H1 (cell line): ENCODE results near the gene PRIMA1. TPM values are rescaled to one million over a fixed set of nuclear protein-coding genes. Genes with fewer than 3 reads are reported as not detected.

ENCODE experiments used
- CTCF ChIA-PET: fragments of 300-600 bp; sonication (Branson Sonifier 250); formaldehyde crosslinking; loops from one replicate; lab custom pipeline; 2021; ENCODE audit not compliant: partially characterized antibody; lab: Charles Lee
- POLR2A ChIA-PET: fragments of 300-600 bp; sonication (Branson Sonifier 250); formaldehyde crosslinking; loops from one replicate; lab custom pipeline; 2021; ENCODE audit warnings: inconsistent platforms; ENCODE audit not compliant: partially characterized antibody; lab: Charles Lee
- DNase-seq, 2 experiments: peaks; one replicate each; pipeline versions ENCODE4 v3.0.0 to v3.0.0-alpha.2; 2010 to 2022; ENCODE audit warnings: low spot score in 2 of 2, low read depth in 1 of 2, mixed read lengths in 1 of 2
- FAIRE-seq: peaks from 2 replicates; lab custom pipeline; 2011; peaks lifted over from hg19 to GRCh38; lab: Jason Lieb, UNC
- H2AFZ ChIP-seq: 2 replicates; pipeline ENCODE4 v1.8.1; 2012; ENCODE audit warnings: low read length, inconsistent platforms
- H2AK5ac ChIP-seq: 2 replicates; pipeline ENCODE4 v1.6.1; 2013; ENCODE audit warnings: low read depth, low read length
- H2BK120ac ChIP-seq: replicated peaks from 2 replicates; pipeline ENCODE3; 2013; ENCODE audit warnings: low read depth, low read length, inconsistent platforms
- H2BK12ac ChIP-seq: 2 replicates; pipeline ENCODE4 v1.6.1; 2013; ENCODE audit warnings: low read depth, low read length
- H2BK15ac ChIP-seq: 2 replicates; pipeline ENCODE4 v1.6.1; 2013; ENCODE audit warnings: low read length
- H2BK20ac ChIP-seq: 2 replicates; pipeline ENCODE4 v1.6.1; 2013; ENCODE audit warnings: low read length
- H2BK5ac ChIP-seq: 2 replicates; pipeline ENCODE4 v1.6.1; 2013; ENCODE audit warnings: low read depth, low read length
- H3K14ac ChIP-seq: 2 replicates; pipeline ENCODE4 v1.6.1; 2013; ENCODE audit warnings: inconsistent platforms; ENCODE audit not compliant: insufficient read length
- H3K18ac ChIP-seq: 2 replicates; pipeline ENCODE4 v1.6.1; 2013; ENCODE audit warnings: low read length; ENCODE audit errors: extremely low read depth
- H3K23ac ChIP-seq: 2 replicates; pipeline ENCODE4 v1.6.1; 2013; ENCODE audit warnings: inconsistent platforms; ENCODE audit not compliant: insufficient read length
- H3K23me2 ChIP-seq: 2 replicates; pipeline ENCODE4 v1.6.1; 2013; ENCODE audit warnings: low read depth, low read length
- H3K27ac ChIP-seq: 2 replicates; pipeline ENCODE4 v1.6.1; 2011; ENCODE audit warnings: low read depth, low read length, inconsistent platforms
- H3K27me3 ChIP-seq, 4 experiments: replicated peaks in 1 of 4; 1 replicate in 1 of 4; 2 replicates in 3 of 4; pipeline versions ENCODE4 v1.6.1 to v1.8.1; 2011 to 2013; ENCODE audit warnings: low read length in 3 of 4, mild to moderate bottlenecking in 3 of 4, inconsistent platforms in 2 of 4, mixed read lengths in 2 of 4, moderate library complexity in 1 of 4; ENCODE audit not compliant: control insufficient read depth in 3 of 4, insufficient read depth in 3 of 4; ENCODE audit errors: extremely low read depth in 1 of 4
- H3K36me3 ChIP-seq, 4 experiments: 2 replicates each; pipeline versions ENCODE4 v1.6.1 to v1.8.1; 2011 to 2013; ENCODE audit warnings: mild to moderate bottlenecking in 4 of 4, low read length in 3 of 4, moderate library complexity in 2 of 4, control low read depth in 1 of 4, inconsistent platforms in 1 of 4; ENCODE audit not compliant: insufficient read depth in 4 of 4, control insufficient read depth in 2 of 4
- H3K4ac ChIP-seq: replicated peaks from 2 replicates; pipeline ENCODE3; 2013; ENCODE audit warnings: low read length, low read depth, mixed read lengths, inconsistent platforms; ENCODE audit not compliant: insufficient read length
- H3K4me1 ChIP-seq, 4 experiments: replicated peaks in 1 of 4; 1 replicate in 1 of 4; 2 replicates in 3 of 4; pipeline versions ENCODE4 v1.6.1 to v1.8.1; 2011 to 2013; ENCODE audit warnings: low read length in 3 of 4, inconsistent platforms in 2 of 4, mixed read lengths in 1 of 4; ENCODE audit not compliant: insufficient read depth in 4 of 4, control insufficient read depth in 3 of 4
- H3K4me2 ChIP-seq, 2 experiments: 2 replicates each; pipeline versions ENCODE4 v1.6.1 to v1.8.1; 2011 to 2013; ENCODE audit warnings: low read depth in 2 of 2, low read length in 2 of 2, control low read depth in 1 of 2, inconsistent platforms in 1 of 2, mild to moderate bottlenecking in 1 of 2; ENCODE audit not compliant: insufficient read depth in 1 of 2
- H3K4me3 ChIP-seq, 4 experiments: fragments of 200-600, 300-600 bp in 1 of 4; sonication (generic), shearing (Covaris generic), sonication (Bioruptor Twin) in 1 of 4; 2 replicates each; pipeline versions ENCODE4 v1.5.1 to v1.8.1; 2011 to 2016; ENCODE audit warnings: low read length in 4 of 4, low read depth in 3 of 4, control low read depth in 2 of 4, inconsistent platforms in 2 of 4, mild to moderate bottlenecking in 2 of 4, mixed read lengths in 1 of 4, moderate library complexity in 1 of 4; ENCODE audit not compliant: insufficient read depth in 2 of 4; ENCODE audit errors: extremely low read depth in 1 of 4
- H3K56ac ChIP-seq: replicated peaks from 2 replicates; pipeline ENCODE3; 2013; ENCODE audit warnings: low read depth, mild to moderate bottlenecking, mixed read lengths, low read length, inconsistent platforms; ENCODE audit not compliant: insufficient read length
- H3K79me1 ChIP-seq: 2 replicates; pipeline ENCODE4 v1.6.1; 2013; ENCODE audit warnings: low read depth, low read length, control low read depth
- H3K79me2 ChIP-seq, 2 experiments: 2 replicates each; pipeline versions ENCODE4 v1.6.1 to v1.8.1; 2012 to 2013; ENCODE audit warnings: low read length in 2 of 2, mild to moderate bottlenecking in 2 of 2, inconsistent platforms in 1 of 2; ENCODE audit not compliant: insufficient read depth in 2 of 2, control insufficient read depth in 1 of 2
- H3K9ac ChIP-seq, 4 experiments: replicated peaks in 1 of 4; 1 replicate in 1 of 4; 2 replicates in 3 of 4; pipeline versions ENCODE4 v1.6.1 to v1.8.1; 2011 to 2013; ENCODE audit warnings: low read depth in 3 of 4, low read length in 3 of 4, control low read depth in 2 of 4, mild to moderate bottlenecking in 2 of 4, moderate library complexity in 2 of 4, inconsistent platforms in 1 of 4; ENCODE audit errors: extremely low read depth in 1 of 4
- H3K9me3 ChIP-seq, 2 experiments: 2 replicates each; pipeline versions ENCODE4 v1.6.1 to v1.8.1; 2012 to 2013; ENCODE audit warnings: mild to moderate bottlenecking in 2 of 2, moderate library complexity in 2 of 2, control low read depth in 1 of 2, inconsistent platforms in 1 of 2, low read depth in 1 of 2, low read length in 1 of 2, mixed read lengths in 1 of 2; ENCODE audit not compliant: insufficient read depth in 2 of 2
- H4K20me1 ChIP-seq, 2 experiments: replicated peaks in 1 of 2; 2 replicates each; pipeline versions ENCODE3 to v1.8.1; 2011 to 2013; ENCODE audit warnings: inconsistent platforms in 2 of 2, low read length in 2 of 2, mild to moderate bottlenecking in 1 of 2; ENCODE audit not compliant: insufficient read depth in 2 of 2, control insufficient read depth in 1 of 2
- H4K5ac ChIP-seq: 2 replicates; pipeline ENCODE4 v1.6.1; 2013; ENCODE audit warnings: low read length, low read depth, mixed read lengths, inconsistent platforms; ENCODE audit not compliant: insufficient read length
- H4K8ac ChIP-seq: 2 replicates; pipeline ENCODE4 v1.8.0; 2013; ENCODE audit warnings: mild to moderate bottlenecking, moderate library complexity, low read length, inconsistent platforms; ENCODE audit not compliant: insufficient read depth; ENCODE audit errors: extremely low read depth
- H4K91ac ChIP-seq: replicated peaks from 2 replicates; pipeline ENCODE3; 2013; ENCODE audit warnings: low read length, mixed read lengths, inconsistent platforms; ENCODE audit not compliant: insufficient read length
- ASH2L ChIP-seq: fragments of 200-600, 300-600 bp; sonication (generic); IDR thresholded peaks from one replicate; pipeline ENCODE4 v1.7.1; 2017; ENCODE audit warnings: low read length
- EGR1 ChIP-seq: IDR thresholded peaks from 2 replicates; pipeline ENCODE4 v1.6.1; 2011; ENCODE audit warnings: low read depth, low read length, borderline replicate concordance
- WGBS, 2 experiments: shearing (Covaris generic) in 1 of 2; methylation state at CpG; one replicate each; pipeline versions ENCODE4 v1.1.6 to v1.1.7; 2013 to 2015; ENCODE audit warnings: low lambda C conversion rate in 2 of 2, mixed read lengths in 2 of 2, inconsistent platforms in 1 of 2, low coverage in 1 of 2, missing lambda C conversion rate in 1 of 2; ENCODE audit not compliant: insufficient replicate concordance in 2 of 2, insufficient coverage in 1 of 2, insufficient read length in 1 of 2; ENCODE audit errors: extremely low coverage in 1 of 2, missing lambda C conversion rate in 1 of 2; 5-methylcytosine and 5-hydroxymethylcytosine counted together
- polyA plus RNA-seq, 7 experiments: library from polyadenylated mRNA; depleted of rRNA in 3 of 7; stranded (reverse) in 5 of 7; unstranded in 2 of 7; fragments of >200 nt in 5 of 7; fragments of 200-250 nt in 2 of 7; gene quantifications; 1 replicate in 5 of 7; 2 replicates in 1 of 7; 4 replicates in 1 of 7; pipeline versions ENCODE4 v1.2.1 to v1.2.3, GENCODE V29; 2011 to 2013; ENCODE audit warnings: missing spikeins in 2 of 7, mixed read lengths in 2 of 7
- total RNA-seq: library from RNA; stranded (reverse); fragmentation: NEBNext Ultra II Directional; extraction: Animal tissue kit (Norgen Biotek cat#: 25700); gene quantifications from 2 replicates; pipeline ENCODE4 v1.2.1, GENCODE V29; 2021
- TF ChIP-seq, protein P1 (sequence below): IDR thresholded peaks from 2 replicates; pipeline ENCODE4 v1.6.1; 2011; ENCODE audit warnings: low read length, improper control_type of control experiment

The PRIMA1 gene
- total and polyA plus RNA-seq, 2 of the 8 experiments (the other 6 are each of a cell fraction or from before 2014, with no cell fraction given) = 2.8 to 4.5 TPM

- no peaks in the 10 kb centered on the region for H3K79me1 ChIP-seq
- peaks cover 0 to 3% (median 0%) of the 10 kb centered on the region in 4 experiments; a peak in 2 of 7 replicates for H3K4me1 ChIP-seq
- no peak overlapping the region for H4K91ac ChIP-seq
- no peak overlapping the region for H3K4me3 ChIP-seq
- POLR2A ChIA-PET = no interaction called here
- no peak overlapping the region for H2BK12ac ChIP-seq
- H3K27ac ChIP-seq = no peak overlapping the region
- no peak overlapping the region for H2BK120ac ChIP-seq
- no peaks in the 10 kb centered on the region for H3K9me3 ChIP-seq
- no peak for DNase-seq
- H2AFZ ChIP-seq = no peak overlapping the region
- TF ChIP-seq EGR1 (no peak), ASH2L (no peak)
- TF ChIP-seq, protein P1, sequence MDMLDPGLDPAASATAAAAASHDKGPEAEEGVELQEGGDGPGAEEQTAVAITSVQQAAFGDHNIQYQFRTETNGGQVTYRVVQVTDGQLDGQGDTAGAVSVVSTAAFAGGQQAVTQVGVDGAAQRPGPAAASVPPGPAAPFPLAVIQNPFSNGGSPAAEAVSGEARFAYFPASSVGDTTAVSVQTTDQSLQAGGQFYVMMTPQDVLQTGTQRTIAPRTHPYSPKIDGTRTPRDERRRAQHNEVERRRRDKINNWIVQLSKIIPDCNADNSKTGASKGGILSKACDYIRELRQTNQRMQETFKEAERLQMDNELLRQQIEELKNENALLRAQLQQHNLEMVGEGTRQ = peak; percentile 65; the same call in 1 of the 2 replicates
- TF ChIP-seq, all 59 proteins: peak for 1
- Histone ChIP-seq H3K27me3 (no peaks in the 10 kb centered on the region), H3K23me2 (no peaks in the 10 kb centered on the region), H3K23ac (no peak overlapping the region), H3K18ac (no peak overlapping the region), H4K8ac (no peak overlapping the region), H3K4ac (no peak overlapping the region), H3K14ac (no peak overlapping the region), H2BK15ac (no peak overlapping the region), H2AK5ac (no peak overlapping the region), H2BK20ac (no peak overlapping the region), H3K36me3 (peaks cover 0 to 5% (median 0%) of the 10 kb centered on the region in 4 experiments; a peak in 2 of 8 replicates), H3K9ac (no peak overlapping the region), H3K79me2 (no peaks in the 10 kb centered on the region), H4K20me1 (no peaks in the 10 kb centered on the region), H3K4me2 (no peak overlapping the region), H3K56ac (no peak overlapping the region), H2BK5ac (no peak overlapping the region), H4K5ac (no peak overlapping the region)
- CTCF ChIA-PET = interaction anchor here (0.6 to 2.0 kb wide), 7 partner anchors 14 to 120 kb away, joined by 3 to 6 read pairs (median 4); no protein-coding TSS in a partner anchor
- FAIRE-seq = no peak
- WGBS, 2 experiments = 90% methylated on average over 3 of the region's 3 CpGs; no CpG with 5 or more reads in 1 of the 2 experiments
These were observed 12.5 kb downstream of the PRIMA1 start for GRCh38 chr14:93775744-93776143.
